ENCODE results near the gene SYNCRIP. TPM values are rescaled to one million over a fixed set of nuclear protein-coding genes. Genes with fewer than 3 reads are reported as not detected.
A peak's percentile ranks its signal among the peaks of the same experiment; 100 is the strongest.

Gene SYNCRIP
- total RNA-seq, 1 experiment from 2014 or later: 103 TPM

GRCh38 chr6:85678026-85678601 is 35.4 kb upstream of the SYNCRIP start:
- H3K9me2 ChIP-seq (ENCODE audit: insufficient read depth): no peaks in the 10 kb centered on the region; the same call in 1 of the 2 replicates
- peaks cover 25% of the 10 kb centered on the region for H4K20me1 ChIP-seq (ENCODE audit: insufficient read depth)
- H2AFZ ChIP-seq: no peak overlapping the region
- intact Hi-C loops (cut with micrococcal nuclease; ENCODE audit: unreplicated experiment): loop anchor here (1.0 to 2.0 kb wide), 2 partner anchors 35 to 83 kb away; no protein-coding TSS in a partner anchor
- H3K9me3 ChIP-seq (ENCODE audit: insufficient read depth, low read depth): no peaks in the 10 kb centered on the region
- peak overlapping the region; percentile 77 for H3K4me2 ChIP-seq
- TF ChIP-seq EZH2 (IDR thresholded peaks at IDR 0.05; ENCODE audit: low read depth) (no peak), CTCF (conservative IDR thresholded peaks at IDR 0.05) (no peak)
- peaks cover 17% of the 10 kb centered on the region for H3K4me1 ChIP-seq (replicated peaks; ENCODE audit: insufficient read depth)
- POLR2A ChIA-PET (ENCODE audit: unreplicated experiment): interaction anchor here (0.5 to 1.8 kb wide), 8 partner anchors 33 to 600 kb away, joined by 3 to 49 read pairs (median 6); partner anchors contain the start of genes NT5E and SYNCRIP
- CTCF ChIA-PET: interaction anchor here (1.4 kb wide), 1 partner anchor 35 kb away, joined by 20 read pairs; the partner anchor contains the start of gene SYNCRIP
- TSS peak; percentile 77 for BruUV-seq (replicated peaks)
- no peak for DNase-seq
- H3K27ac ChIP-seq: peak overlapping the region; percentile 65
- peak overlapping the region; percentile 95 for H3K4me3 ChIP-seq
- H3K36me3 ChIP-seq (ENCODE audit: low read depth): peaks cover 33% of the 10 kb centered on the region
- peaks cover 64% of the 10 kb centered on the region for H3K79me2 ChIP-seq (ENCODE audit: low read depth)
- H3F3A ChIP-seq (ENCODE audit: insufficient read depth, low read depth): peaks cover 58% of the 10 kb centered on the region
- no peaks in the 10 kb centered on the region for H3K27me3 ChIP-seq (ENCODE audit: insufficient read depth, low read depth)

GRCh38 chr6:85677234-85677956 is 34.7 kb upstream of the SYNCRIP start:
- Histone ChIP-seq H3K79me2 (ENCODE audit: low read depth) (peaks cover 64% of the 10 kb centered on the region), H3K27ac (peak overlapping the region; percentile 65)
- CTCF ChIA-PET: interaction anchor here (1.4 kb wide), 1 partner anchor 34 kb away, joined by 20 read pairs; the partner anchor contains the start of gene SYNCRIP

More at GRCh38 chr6:85677234-85677956, 34.7 kb upstream of the SYNCRIP start:
- Histone ChIP-seq H4K20me1 (ENCODE audit: insufficient read depth) (peaks cover 25% of the 10 kb centered on the region), H3K4me2 (peak overlapping the region; percentile 77), H3K36me3 (ENCODE audit: low read depth) (peaks cover 33% of the 10 kb centered on the region), H3K9me2 (ENCODE audit: insufficient read depth) (no peaks in the 10 kb centered on the region; the same call in 1 of the 2 replicates), H3K4me3 (peak overlapping the region; percentile 95), H3K9me3 (ENCODE audit: insufficient read depth, low read depth) (no peaks in the 10 kb centered on the region), H2AFZ (no peak overlapping the region), H3K27me3 (ENCODE audit: insufficient read depth, low read depth) (no peaks in the 10 kb centered on the region), H3F3A (ENCODE audit: insufficient read depth, low read depth) (peaks cover 63% of the 10 kb centered on the region), H3K4me1 (replicated peaks; ENCODE audit: insufficient read depth) (peaks cover 17% of the 10 kb centered on the region)
- POLR2A ChIA-PET (ENCODE audit: unreplicated experiment): interaction anchor here (0.5 to 1.8 kb wide), 5 partner anchors 32 to 323 kb away, joined by 4 to 49 read pairs (median 10); partner anchors contain the start of gene SYNCRIP
- BruUV-seq (replicated peaks): no TSS peak
- intact Hi-C loops (cut with micrococcal nuclease; ENCODE audit: unreplicated experiment): loop anchor here (2.0 kb wide), 1 partner anchor 323 kb away; no protein-coding TSS in a partner anchor
- TF ChIP-seq CTCF (conservative IDR thresholded peaks at IDR 0.05): 0 out of 2 replicates have a peak, but pooled peaks have one; percentile 29
- no peak for TF ChIP-seq EZH2 (IDR thresholded peaks at IDR 0.05; ENCODE audit: low read depth)
- DNase-seq: no peak
